ENCODE results near the gene SMARCA5.
A peak's percentile ranks its signal among the peaks of the same experiment; 100 is the strongest.

Gene SMARCA5

GRCh38 chr4:143538979-143539669, 25.6 kb downstream of the SMARCA5 start:
- no peak for DNase-seq (ENCODE audit: low read depth in 2 of 2)

GRCh38 chr4:143539670-143540023, 26.1 kb downstream of the SMARCA5 start:
- DNase-seq (ENCODE audit: low read depth in 2 of 2), result no peak

GRCh38 chr4:143549928-143550327, 36.4 kb downstream of the SMARCA5 start:
- DNase-seq (ENCODE audit: low read depth in 2 of 2), result no peak

GRCh38 chr4:143554728-143555597, 41.5 kb downstream of the SMARCA5 start:
- peak in 1 of 2 experiments; percentile 12 for DNase-seq (ENCODE audit: low read depth in 2 of 2)

GRCh38 chr4:143555676-143556075, 42.2 kb downstream of the SMARCA5 start:
- DNase-seq (ENCODE audit: low read depth in 2 of 2), result no peak

GRCh38 chr4:143558286-143558685, 44.8 kb downstream of the SMARCA5 start:
- DNase-seq (ENCODE audit: low read depth in 2 of 2), result no peak

- peak; percentile 24 to 42 for DNase-seq (ENCODE audit: low read depth in 2 of 2)
Observed at GRCh38 chr4:143558823-143559756, 45.6 kb downstream of the SMARCA5 start.

GRCh38 chr4:143559757-143560147, 46.2 kb downstream of the SMARCA5 start:
- peak; percentile 10 to 15 for DNase-seq (ENCODE audit: low read depth in 2 of 2)

- no peak for DNase-seq (ENCODE audit: low read depth in 2 of 2)
Observed at GRCh38 chr4:143564472-143564871, 51.0 kb downstream of the SMARCA5 start.

- no peak for DNase-seq (ENCODE audit: low read depth in 2 of 2)
Observed at GRCh38 chr4:143575331-143575730, 61.8 kb downstream of the SMARCA5 start.

- DNase-seq (ENCODE audit: low read depth in 2 of 2), result no peak
Observed at GRCh38 chr4:143581331-143581946, 67.9 kb downstream of the SMARCA5 start.

GRCh38 chr4:143585548-143585947, 72.0 kb downstream of the SMARCA5 start:
- no peak for DNase-seq (ENCODE audit: low read depth in 2 of 2)

GRCh38 chr4:143586080-143586479, 72.6 kb downstream of the SMARCA5 start:
- no peak for DNase-seq (ENCODE audit: low read depth in 2 of 2)

- no peak for DNase-seq (ENCODE audit: low read depth in 2 of 2)
Observed at GRCh38 chr4:143587703-143588102, 74.2 kb downstream of the SMARCA5 start.

GRCh38 chr4:143597276-143597675, 83.8 kb downstream of the SMARCA5 start:
- no peak for DNase-seq (ENCODE audit: low read depth in 2 of 2)

- no peak for DNase-seq (ENCODE audit: low read depth in 2 of 2)
Observed at GRCh38 chr4:143598816-143599215, 85.3 kb downstream of the SMARCA5 start.

GRCh38 chr4:143599827-143600226, 86.3 kb downstream of the SMARCA5 start:
- no peak for DNase-seq (ENCODE audit: low read depth in 2 of 2)

GRCh38 chr4:143606480-143606879, 93.0 kb downstream of the SMARCA5 start:
- DNase-seq (ENCODE audit: low read depth in 2 of 2), result no peak
